SU-DHL-6 (cell line): ENCODE measurements around the gene ROBO2.
A peak's percentile ranks its signal among the peaks of the same experiment; 100 is the strongest.

ENCODE experiments used
- H2AFZ ChIP-seq: fragments of 200-600 bp; sonication (generic); 2 replicates; pipeline ENCODE4 v1.6.1; 2014; ENCODE audit warnings: low read depth, mild to moderate bottlenecking, moderate library complexity, mixed read lengths, antibody characterized with exemption, low read length; ENCODE audit not compliant: severe bottlenecking
- H3F3A ChIP-seq: fragments of 200-600 bp; shearing (Covaris generic); 2 replicates; pipeline ENCODE4 v1.6.0; 2016; ENCODE audit warnings: antibody characterized with exemption, mild to moderate bottlenecking; ENCODE audit not compliant: insufficient read depth
- H3K27ac ChIP-seq: fragments of 200-600 bp; sonication (generic); 2 replicates; pipeline ENCODE4 v1.5.1; 2016; ENCODE audit warnings: low read depth, mild to moderate bottlenecking, low read length, moderate library complexity, mixed read lengths
- H3K27me3 ChIP-seq: fragments of 200-600 bp; sonication (generic), shearing (Covaris generic); 2 replicates; pipeline ENCODE4 v1.6.0; 2014; ENCODE audit warnings: mild to moderate bottlenecking, low read length
- H3K36me3 ChIP-seq: fragments of 200-600 bp; sonication (generic); 2 replicates; pipeline ENCODE4 v1.6.1; 2014; ENCODE audit warnings: mild to moderate bottlenecking, low read length, mixed read lengths
- H3K4me2 ChIP-seq: fragments of 300-600, 200-600 bp; shearing (Covaris generic), sonication (generic); 2 replicates; pipeline ENCODE4 v1.6.0; 2014; ENCODE audit warnings: low read length, low read depth, mild to moderate bottlenecking; ENCODE audit not compliant: poor library complexity, severe bottlenecking
- H3K4me3 ChIP-seq: fragments of 200-600 bp; sonication (generic); 2 replicates; pipeline ENCODE4 v1.5.1; 2014; ENCODE audit warnings: antibody characterized with exemption, low read length, mild to moderate bottlenecking, mixed read lengths; ENCODE audit not compliant: insufficient read depth, poor library complexity, severe bottlenecking
- H3K79me2 ChIP-seq: fragments of 200-600 bp; sonication (generic); 2 replicates; pipeline ENCODE4 v1.6.1; 2014; ENCODE audit warnings: mild to moderate bottlenecking, low read length, moderate library complexity; ENCODE audit not compliant: insufficient read depth
- H3K9ac ChIP-seq: fragments of 200-600 bp; sonication (generic); 2 replicates; pipeline ENCODE4 v1.7.0; 2014; ENCODE audit warnings: mild to moderate bottlenecking, low read length
- H3K9me2 ChIP-seq: fragments of 200-600 bp; sonication (generic); replicated peaks from 2 replicates; pipeline ENCODE4 v1.6.1; 2014; ENCODE audit warnings: low read length; ENCODE audit not compliant: insufficient read depth
- H3K9me3 ChIP-seq: fragments of 200-600 bp; sonication (generic); 2 replicates; pipeline ENCODE4 v1.6.1; 2014; ENCODE audit warnings: low read length, mixed read lengths; ENCODE audit not compliant: insufficient read depth
- H4K20me1 ChIP-seq: fragments of 200-600 bp; sonication (generic); 2 replicates; pipeline ENCODE4 v1.6.1; 2014; ENCODE audit warnings: low read depth, mild to moderate bottlenecking, antibody characterized with exemption, low read length, moderate library complexity, mixed read lengths
- CTCF ChIP-seq: fragments of 200-600 bp; sonication (generic); IDR thresholded peaks from one replicate; pipeline ENCODE4 v1.5.1; 2017; ENCODE audit warnings: antibody characterized with exemption, mild to moderate bottlenecking, low read length, moderate library complexity; ENCODE audit not compliant: insufficient read depth, poor library complexity, severe bottlenecking
- EZH2phosphoT487 ChIP-seq: fragments of 200-600 bp; sonication (generic), shearing (Covaris generic); conservative IDR thresholded peaks from 2 replicates; pipeline ENCODE4 v1.6.1; 2018; ENCODE audit warnings: mild to moderate bottlenecking, antibody characterized with exemption, low read length, moderate library complexity, mixed read lengths

Gene ROBO2

DNA sequence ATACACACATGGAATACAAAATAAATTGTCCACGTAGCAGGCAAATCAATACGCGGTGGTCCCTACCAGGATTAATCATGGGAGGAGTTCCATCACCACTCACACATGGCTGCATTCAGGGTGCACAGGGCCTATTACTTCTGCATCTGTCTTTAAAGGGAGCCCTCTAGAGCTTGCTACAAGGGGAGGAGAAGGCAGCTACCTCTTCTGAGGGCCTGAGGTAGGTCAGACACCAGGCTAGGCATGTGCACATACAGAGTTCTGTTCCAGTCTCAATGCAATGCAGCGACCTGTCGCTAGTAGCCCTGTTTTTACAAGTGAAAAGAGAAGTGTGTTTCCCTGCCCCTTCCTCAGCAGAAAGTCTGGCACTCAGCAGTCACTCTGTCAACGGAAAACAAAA lies 102.7 kb downstream of the ROBO2 start:
- Histone ChIP-seq H4K20me1 (no peaks in the 10 kb centered on the region), H3K27ac (no peak overlapping the region), H3K27me3 (no peaks in the 10 kb centered on the region), H3K9me2 (no peaks in the 10 kb centered on the region), H3F3A (peaks cover 18% of the 10 kb centered on the region), H2AFZ (no peak overlapping the region), H3K36me3 (no peaks in the 10 kb centered on the region), H3K79me2 (no peaks in the 10 kb centered on the region), H3K9ac (no peak overlapping the region), H3K9me3 (no peaks in the 10 kb centered on the region), H3K4me2 (no peak overlapping the region), H3K4me3 (no peak overlapping the region)
- TF ChIP-seq EZH2phosphoT487 = no peak
- TF ChIP-seq CTCF = no peak

GRCh38 chr3:77146004-77146403 lies 106.1 kb downstream of the ROBO2 start:
- no peak for TF ChIP-seq EZH2phosphoT487
- TF ChIP-seq CTCF = no peak
- H3K9me3 ChIP-seq = no peaks in the 10 kb centered on the region
- H3K27me3 ChIP-seq = no peaks in the 10 kb centered on the region
- H3F3A ChIP-seq = peaks cover 29% of the 10 kb centered on the region
- H3K9me2 ChIP-seq = no peaks in the 10 kb centered on the region
- no peak overlapping the region for H2AFZ ChIP-seq
- H3K4me2 ChIP-seq = peak overlapping the region; percentile 93
- H4K20me1 ChIP-seq = no peaks in the 10 kb centered on the region
- peak overlapping the region; percentile 98 for H3K27ac ChIP-seq
- H3K79me2 ChIP-seq = no peaks in the 10 kb centered on the region
- H3K36me3 ChIP-seq = no peaks in the 10 kb centered on the region
- H3K4me3 ChIP-seq = peak overlapping the region; percentile 54
- peak overlapping the region; percentile 72 for H3K9ac ChIP-seq

- Histone ChIP-seq H3K27ac (peak overlapping the region; percentile 98), H4K20me1 (no peaks in the 10 kb centered on the region), H3K79me2 (no peaks in the 10 kb centered on the region), H3K4me2 (peak overlapping the region; percentile 93), H3F3A (peaks cover 29% of the 10 kb centered on the region), H3K9me3 (no peaks in the 10 kb centered on the region), H3K9me2 (no peaks in the 10 kb centered on the region), H2AFZ (no peak overlapping the region), H3K27me3 (no peaks in the 10 kb centered on the region), H3K9ac (peak overlapping the region; percentile 72), H3K4me3 (peak overlapping the region; percentile 54), H3K36me3 (no peaks in the 10 kb centered on the region)
- TF ChIP-seq CTCF = no peak
- TF ChIP-seq EZH2phosphoT487 = no peak
Observed at GRCh38 chr3:77147836-77148578, 108.1 kb downstream of the ROBO2 start.
